HUES48 (cell line): ENCODE results near the gene CDK5RAP3.

ENCODE experiments used
- H3K27ac ChIP-seq: one replicate; pipeline ENCODE4 v1.7.0; 2013; ENCODE audit warnings: low read depth, low read length, inconsistent platforms
- H3K27me3 ChIP-seq: 2 replicates; pipeline ENCODE4 v1.6.1; 2013; ENCODE audit warnings: mild to moderate bottlenecking, low read length; ENCODE audit not compliant: control insufficient read depth, insufficient read depth
- H3K36me3 ChIP-seq: 2 replicates; pipeline ENCODE4 v1.6.1; 2013; ENCODE audit warnings: low read length; ENCODE audit not compliant: control insufficient read depth, insufficient read depth
- H3K4me1 ChIP-seq: 2 replicates; pipeline ENCODE4 v1.6.1; 2013; ENCODE audit warnings: mild to moderate bottlenecking, low read length; ENCODE audit not compliant: control insufficient read depth, insufficient read depth
- H3K4me3 ChIP-seq: 2 replicates; pipeline ENCODE4 v1.5.1; 2013; ENCODE audit warnings: mild to moderate bottlenecking, low read depth, low read length
- H3K9ac ChIP-seq: 2 replicates; pipeline ENCODE4 v1.6.1; 2013; ENCODE audit warnings: mild to moderate bottlenecking, low read depth, low read length, moderate library complexity
- H3K9me3 ChIP-seq: 2 replicates; pipeline ENCODE4 v1.6.1; 2013; ENCODE audit warnings: low read length; ENCODE audit not compliant: control insufficient read depth, insufficient read depth

CDK5RAP3 gene

GRCh38 chr17:47961406-47961805 lies 9.5 kb upstream of the CDK5RAP3 start:
- no peak overlapping the region for H3K9ac ChIP-seq
- no peaks in the 10 kb centered on the region for H3K9me3 ChIP-seq
- no peak overlapping the region for H3K27ac ChIP-seq
- no peaks in the 10 kb centered on the region for H3K27me3 ChIP-seq
- peaks cover 11% of the 10 kb centered on the region for H3K4me1 ChIP-seq
- no peak overlapping the region for H3K4me3 ChIP-seq
- no peaks in the 10 kb centered on the region for H3K36me3 ChIP-seq

- peaks cover 4% of the 10 kb centered on the region for H3K4me1 ChIP-seq
- H3K9ac ChIP-seq, result no peak overlapping the region
- H3K9me3 ChIP-seq, result no peaks in the 10 kb centered on the region
Observed at GRCh38 chr17:47962901-47963300, 8.0 kb upstream of the CDK5RAP3 start.

GRCh38 chr17:47964856-47965255 lies 6.1 kb upstream of the CDK5RAP3 start:
- no peaks in the 10 kb centered on the region for H3K9me3 ChIP-seq
- no peaks in the 10 kb centered on the region for H3K4me1 ChIP-seq
- H3K4me3 ChIP-seq, result no peak overlapping the region
- H3K27ac ChIP-seq, result no peak overlapping the region
- peaks cover 4% of the 10 kb centered on the region; the same call in 1 of the 2 replicates for H3K27me3 ChIP-seq
- no peaks in the 10 kb centered on the region for H3K36me3 ChIP-seq
- no peak overlapping the region for H3K9ac ChIP-seq

More at GRCh38 chr17:47962901-47963300, 8.0 kb upstream of the CDK5RAP3 start:
- Histone ChIP-seq H3K27ac (no peak overlapping the region), H3K27me3 (no peaks in the 10 kb centered on the region), H3K36me3 (no peaks in the 10 kb centered on the region), H3K4me3 (no peak overlapping the region)

GRCh38 chr17:47966079-47966519 lies 4.8 kb upstream of the CDK5RAP3 start:
- no peak overlapping the region for H3K9ac ChIP-seq
- peaks cover 4% of the 10 kb centered on the region; the same call in 1 of the 2 replicates for H3K4me1 ChIP-seq
- H3K27ac ChIP-seq, result no peak overlapping the region
- H3K27me3 ChIP-seq, result peaks cover 8% of the 10 kb centered on the region; the same call in 1 of the 2 replicates
- no peak overlapping the region for H3K4me3 ChIP-seq
- H3K36me3 ChIP-seq, result no peaks in the 10 kb centered on the region
- H3K9me3 ChIP-seq, result no peaks in the 10 kb centered on the region

- H3K9ac ChIP-seq, result no peak overlapping the region
- H3K27ac ChIP-seq, result no peak overlapping the region
- peaks cover 6% of the 10 kb centered on the region; the same call in 1 of the 2 replicates for H3K4me1 ChIP-seq
- no peaks in the 10 kb centered on the region for H3K36me3 ChIP-seq
- H3K4me3 ChIP-seq, result no peak overlapping the region
- H3K27me3 ChIP-seq, result peaks cover 8% of the 10 kb centered on the region; the same call in 1 of the 2 replicates
- no peaks in the 10 kb centered on the region for H3K9me3 ChIP-seq
Observed at GRCh38 chr17:47967607-47968252, 3.2 kb upstream of the CDK5RAP3 start.

GRCh38 chr17:47968836-47969235 lies 2.1 kb upstream of the CDK5RAP3 start:
- Histone ChIP-seq H3K9me3 (no peaks in the 10 kb centered on the region), H3K4me1 (peaks cover 6% of the 10 kb centered on the region; the same call in 1 of the 2 replicates), H3K4me3 (no peak overlapping the region), H3K27ac (no peak overlapping the region), H3K9ac (no peak overlapping the region), H3K27me3 (peaks cover 8% of the 10 kb centered on the region; the same call in 1 of the 2 replicates), H3K36me3 (peaks cover 7% of the 10 kb centered on the region)

GRCh38 chr17:47969930-47970724 lies 786 bp upstream of the CDK5RAP3 start:
- H3K27ac ChIP-seq, result no peak overlapping the region

GRCh38 chr17:47973541-47973940 lies 2.6 kb downstream of the CDK5RAP3 start:
- Histone ChIP-seq H3K27ac (no peak overlapping the region), H3K9ac (no peak overlapping the region), H3K4me1 (peaks cover 6% of the 10 kb centered on the region; the same call in 1 of the 2 replicates), H3K36me3 (peaks cover 39% of the 10 kb centered on the region), H3K9me3 (no peaks in the 10 kb centered on the region), H3K4me3 (no peak overlapping the region), H3K27me3 (peaks cover 8% of the 10 kb centered on the region; the same call in 1 of the 2 replicates)

More at GRCh38 chr17:47969930-47970724, 786 bp upstream of the CDK5RAP3 start:
- peaks cover 6% of the 10 kb centered on the region; the same call in 1 of the 2 replicates for H3K4me1 ChIP-seq
- no peak overlapping the region for H3K9ac ChIP-seq
- peaks cover 8% of the 10 kb centered on the region; the same call in 1 of the 2 replicates for H3K27me3 ChIP-seq
- H3K4me3 ChIP-seq, result peak overlapping the region; percentile 48
- no peaks in the 10 kb centered on the region for H3K9me3 ChIP-seq
- H3K36me3 ChIP-seq, result peaks cover 19% of the 10 kb centered on the region

GRCh38 chr17:47975189-47975822 lies 4.4 kb downstream of the CDK5RAP3 start:
- H3K27me3 ChIP-seq, result 0 out of 2 replicates have a peak, but pooled peaks cover under 1% of the 10 kb centered on the region
- no peak overlapping the region for H3K4me3 ChIP-seq
- H3K27ac ChIP-seq, result no peak overlapping the region
- H3K4me1 ChIP-seq, result peaks cover 5% of the 10 kb centered on the region; the same call in 1 of the 2 replicates
- no peak overlapping the region for H3K9ac ChIP-seq
- H3K36me3 ChIP-seq, result peaks cover 56% of the 10 kb centered on the region
- no peaks in the 10 kb centered on the region for H3K9me3 ChIP-seq

GRCh38 chr17:47975823-47976205 lies 4.9 kb downstream of the CDK5RAP3 start:
- Histone ChIP-seq H3K4me3 (no peak overlapping the region), H3K36me3 (peaks cover 60% of the 10 kb centered on the region), H3K9me3 (no peaks in the 10 kb centered on the region), H3K4me1 (peaks cover 3% of the 10 kb centered on the region; the same call in 1 of the 2 replicates), H3K27ac (no peak overlapping the region), H3K27me3 (no peaks in the 10 kb centered on the region), H3K9ac (no peak overlapping the region)
